SIG-M5 treated with dmso at 0.1 percent for 504 hours (cell line): ENCODE data around the gene TNRC6B.

Experiments used
- DNase-seq: peaks from one replicate; lab custom pipeline; 2025; ENCODE audit not compliant: unreplicated experiment; lab: John Stamatoyannopoulos, UW

The TNRC6B gene

GRCh38 chr22:40324468-40325305 lies 147.0 kb downstream of the TNRC6B start:
- no peak for DNase-seq

- DNase-seq: no peak
Observed at GRCh38 chr22:40325315-40325714, 147.6 kb downstream of the TNRC6B start.

GRCh38 chr22:40326905-40327735 lies 149.4 kb downstream of the TNRC6B start:
- no peak for DNase-seq

- no peak for DNase-seq
Observed at GRCh38 chr22:40328546-40329456, 151.1 kb downstream of the TNRC6B start.

- no peak for DNase-seq
Observed at GRCh38 chr22:40329466-40329865, 151.7 kb downstream of the TNRC6B start.

GRCh38 chr22:40330086-40330485 lies 152.4 kb downstream of the TNRC6B start:
- DNase-seq: no peak

GRCh38 chr22:40330615-40331014 lies 152.9 kb downstream of the TNRC6B start:
- no peak for DNase-seq

GRCh38 chr22:40331706-40332105 lies 154.0 kb downstream of the TNRC6B start:
- no peak for DNase-seq

- no peak for DNase-seq
Observed at GRCh38 chr22:40332319-40332781, 154.6 kb downstream of the TNRC6B start.

GRCh38 chr22:40334060-40334459 lies 156.3 kb downstream of the TNRC6B start:
- DNase-seq: no peak

GRCh38 chr22:40334899-40335298 lies 157.2 kb downstream of the TNRC6B start:
- DNase-seq: peak; percentile 53

GRCh38 chr22:40335358-40335757 lies 157.6 kb downstream of the TNRC6B start:
- no peak for DNase-seq

GRCh38 chr22:40340044-40340443 lies 162.3 kb downstream of the TNRC6B start:
- no peak for DNase-seq

- DNase-seq: no peak
Observed at GRCh38 chr22:40341604-40342003, 163.9 kb downstream of the TNRC6B start.

GRCh38 chr22:40342521-40342920 lies 164.8 kb downstream of the TNRC6B start:
- DNase-seq: no peak

GRCh38 chr22:40345271-40345670 lies 167.5 kb downstream of the TNRC6B start:
- DNase-seq: no peak

- DNase-seq: peak; percentile 31
Observed at GRCh38 chr22:40345815-40346184, 168.1 kb downstream of the TNRC6B start.

- DNase-seq: peak; percentile 80
Observed at GRCh38 chr22:40346185-40347118, 168.7 kb downstream of the TNRC6B start, which contains the start of gene ADSL. ADSL (plus strand) TSS chr22:40346500; CDS start chr22:40346559, 59 bp downstream.

- DNase-seq: no peak
Observed at GRCh38 chr22:40347300-40347699, 169.6 kb downstream of the TNRC6B start.
